Muscle layer of colon (tissue), 2 donors: ENCODE data around the gene TBC1D9.

Experiments used
- H3K27ac ChIP-seq: one replicate; pipeline ENCODE4 v1.7.0; 2013; ENCODE audit warnings: low read depth, mild to moderate bottlenecking, low read length, moderate library complexity
- H3K27me3 ChIP-seq, 2 donors: one replicate each; pipeline ENCODE4 v1.7.0; 2013; ENCODE audit warnings: low read length in 2 of 2, mild to moderate bottlenecking in 2 of 2; ENCODE audit not compliant: insufficient read depth in 2 of 2, control insufficient read depth in 1 of 2
- H3K36me3 ChIP-seq: one replicate; pipeline ENCODE4 v1.7.0; 2013; ENCODE audit warnings: mild to moderate bottlenecking, low read length; ENCODE audit not compliant: insufficient read depth
- H3K4me1 ChIP-seq: one replicate; pipeline ENCODE4 v1.7.0; 2013; ENCODE audit warnings: mild to moderate bottlenecking, low read length; ENCODE audit not compliant: insufficient read depth
- H3K4me3 ChIP-seq, 2 donors: one replicate each; pipeline ENCODE4 v1.7.0; 2013; ENCODE audit warnings: low read length in 2 of 2, low read depth in 1 of 2, mild to moderate bottlenecking in 1 of 2, moderate library complexity in 1 of 2
- H3K9ac ChIP-seq: one replicate; pipeline ENCODE4 v1.7.0; 2013; ENCODE audit warnings: low read length
- H3K9me3 ChIP-seq: one replicate; pipeline ENCODE4 v1.7.0; 2013; ENCODE audit warnings: mild to moderate bottlenecking, low read length
- donor health status: abdominal sarcoma.
- donor health status: Adenocarcinoma of cecum.

TBC1D9 gene

DNA sequence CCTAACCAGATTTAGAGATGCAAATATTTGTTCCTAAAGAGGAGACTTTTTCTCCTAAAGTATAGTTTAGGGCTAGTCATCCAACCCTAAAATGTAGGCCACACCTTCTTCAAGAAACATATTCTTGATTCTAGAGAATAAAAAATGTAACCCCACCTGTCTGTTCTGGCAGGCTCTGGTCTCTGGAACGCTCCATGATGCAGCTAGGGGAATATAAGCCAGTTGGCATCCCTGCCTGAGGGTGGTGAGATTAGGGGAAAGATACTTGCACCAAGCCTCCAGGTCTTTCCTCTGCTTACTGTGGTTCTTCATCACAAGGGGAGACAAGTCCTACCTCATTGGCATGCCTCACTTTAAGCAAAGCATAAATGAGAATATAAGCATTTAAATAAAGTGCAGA lies 21.2 kb upstream of the TBC1D9 start:
- Histone ChIP-seq H3K27ac (no peak overlapping the region), H3K9me3 (no peaks in the 10 kb centered on the region), H3K4me1 (no peaks in the 10 kb centered on the region), H3K36me3 (no peaks in the 10 kb centered on the region), H3K9ac (no peak overlapping the region), H3K27me3 (no peaks in the 10 kb centered on the region), H3K4me3 (no peak overlapping the region)

DNA sequence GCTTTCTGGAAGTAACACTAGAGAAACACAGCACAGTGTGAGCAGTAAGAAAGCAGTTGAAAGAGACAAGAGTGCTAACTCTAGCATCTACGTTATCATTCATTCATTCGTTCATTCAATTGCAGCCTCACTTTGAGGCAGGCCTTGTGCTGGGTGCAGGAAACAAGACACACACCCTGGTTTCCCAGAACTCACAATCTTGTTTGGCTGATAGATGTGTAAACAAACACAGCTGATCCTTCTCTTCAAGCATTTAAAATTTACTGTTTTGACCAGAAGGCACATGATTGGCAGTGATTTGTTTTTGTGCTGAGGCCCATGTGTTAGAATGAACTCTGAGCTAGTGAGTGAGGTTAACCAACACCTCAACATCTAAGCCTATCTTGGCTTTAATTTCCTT lies 20.4 kb upstream of the TBC1D9 start:
- no peaks in the 10 kb centered on the region for H3K9me3 ChIP-seq
- H3K4me3 ChIP-seq = no peak overlapping the region
- H3K36me3 ChIP-seq = no peaks in the 10 kb centered on the region
- H3K27me3 ChIP-seq = no peaks in the 10 kb centered on the region
- no peak overlapping the region for H3K27ac ChIP-seq
- H3K9ac ChIP-seq = no peak overlapping the region
- no peaks in the 10 kb centered on the region for H3K4me1 ChIP-seq

DNA sequence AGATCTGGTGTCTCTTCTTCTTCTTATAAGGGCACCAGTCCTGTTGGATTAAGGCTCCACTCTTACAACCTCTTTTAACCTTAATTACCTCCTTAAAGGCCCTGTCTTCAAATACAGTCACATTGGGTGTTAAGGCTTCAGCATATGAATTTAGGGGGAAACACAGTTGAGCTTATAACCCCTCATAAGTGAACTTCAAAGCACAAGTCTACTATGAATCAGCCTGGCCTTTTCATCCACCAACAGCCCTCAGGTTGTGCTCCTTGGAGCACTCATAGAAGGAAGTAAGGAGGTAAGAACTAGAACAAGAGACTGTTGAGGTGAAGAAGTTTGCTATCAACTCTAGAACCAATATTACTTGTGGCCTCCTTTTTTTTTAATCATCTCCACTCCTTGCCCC lies 18.8 kb upstream of the TBC1D9 start:
- Histone ChIP-seq H3K9me3 (no peaks in the 10 kb centered on the region), H3K4me1 (no peaks in the 10 kb centered on the region), H3K4me3 (no peak overlapping the region), H3K9ac (no peak overlapping the region), H3K36me3 (no peaks in the 10 kb centered on the region), H3K27ac (no peak overlapping the region), H3K27me3 (no peaks in the 10 kb centered on the region)

DNA sequence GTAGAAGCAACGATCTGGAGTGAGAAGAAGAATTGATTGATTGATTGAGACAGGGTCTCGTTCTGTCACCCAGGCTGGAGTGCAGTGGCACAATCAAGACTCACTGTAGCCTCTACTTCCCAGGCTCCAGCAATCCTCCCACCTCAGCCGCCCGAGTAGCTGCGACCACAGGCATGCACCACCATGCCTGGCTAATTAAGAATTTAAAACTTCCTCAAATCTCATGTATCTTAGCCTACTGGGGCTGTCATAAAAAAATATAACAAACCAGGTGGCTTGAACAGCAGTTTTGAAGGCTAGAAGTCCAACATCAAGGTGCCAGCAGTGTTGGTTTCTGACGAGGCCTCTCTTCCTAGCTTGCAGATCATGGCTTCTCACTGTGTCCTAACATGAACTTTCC lies 18.3 kb upstream of the TBC1D9 start:
- Histone ChIP-seq H3K9ac (no peak overlapping the region), H3K36me3 (no peaks in the 10 kb centered on the region), H3K4me3 (no peak overlapping the region), H3K27me3 (no peaks in the 10 kb centered on the region), H3K9me3 (no peaks in the 10 kb centered on the region), H3K27ac (no peak overlapping the region), H3K4me1 (no peaks in the 10 kb centered on the region)

DNA sequence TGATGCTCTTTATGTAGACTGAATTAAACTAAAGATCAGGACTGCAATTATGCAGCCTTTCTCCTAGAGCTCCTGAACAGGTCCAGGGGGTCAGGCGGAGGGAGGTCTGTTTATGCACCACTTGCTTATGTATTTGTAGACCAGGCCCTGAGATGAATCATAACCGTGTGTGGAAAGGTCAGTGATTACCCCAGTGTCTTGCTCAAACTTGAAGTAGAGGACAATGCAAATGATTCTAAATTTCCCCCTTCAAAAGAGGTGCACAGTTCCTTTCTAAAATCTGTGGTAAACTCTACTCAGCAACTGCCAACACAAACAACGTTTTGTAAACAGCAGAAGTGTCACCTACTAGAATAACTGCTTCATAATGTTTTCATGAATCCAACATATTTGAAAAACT lies 13.0 kb upstream of the TBC1D9 start:
- no peak overlapping the region for H3K9ac ChIP-seq
- H3K4me1 ChIP-seq = no peaks in the 10 kb centered on the region
- H3K36me3 ChIP-seq = no peaks in the 10 kb centered on the region
- no peaks in the 10 kb centered on the region for H3K27me3 ChIP-seq
- no peak overlapping the region for H3K4me3 ChIP-seq
- no peaks in the 10 kb centered on the region for H3K9me3 ChIP-seq
- H3K27ac ChIP-seq = no peak overlapping the region

DNA sequence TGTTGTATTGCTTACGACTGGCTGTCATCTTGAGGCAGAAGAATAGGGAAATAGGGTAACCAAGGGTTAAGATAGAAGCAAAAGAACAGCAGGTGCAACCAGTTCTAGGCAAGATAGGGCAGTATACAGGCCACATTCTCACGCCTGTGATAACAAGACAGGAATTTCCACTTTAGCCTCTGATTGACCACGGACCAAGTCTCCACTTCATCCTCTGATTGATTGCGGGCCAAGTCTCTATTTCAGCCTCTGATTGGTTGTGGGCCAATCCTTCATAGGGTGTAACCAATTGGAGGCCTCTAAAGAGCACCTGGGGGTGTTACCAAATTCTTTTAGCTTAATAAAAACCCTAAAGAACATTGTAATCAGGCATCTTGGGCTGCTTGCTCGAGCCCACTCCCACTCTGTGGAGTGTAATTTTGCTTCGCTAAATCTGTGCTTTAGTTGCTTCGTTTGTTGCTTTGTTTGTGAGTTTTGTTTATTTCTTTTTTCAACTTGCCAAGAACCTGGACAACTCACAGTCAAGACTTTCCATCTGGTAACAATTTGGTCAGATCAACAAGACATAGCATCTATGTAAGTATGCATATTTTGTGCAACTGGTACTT lies 8.7 kb upstream of the TBC1D9 start:
- Histone ChIP-seq H3K4me1 (no peaks in the 10 kb centered on the region), H3K9ac (no peak overlapping the region), H3K36me3 (no peaks in the 10 kb centered on the region), H3K27me3 (no peaks in the 10 kb centered on the region), H3K27ac (no peak overlapping the region), H3K4me3 (no peak overlapping the region), H3K9me3 (no peaks in the 10 kb centered on the region)

DNA sequence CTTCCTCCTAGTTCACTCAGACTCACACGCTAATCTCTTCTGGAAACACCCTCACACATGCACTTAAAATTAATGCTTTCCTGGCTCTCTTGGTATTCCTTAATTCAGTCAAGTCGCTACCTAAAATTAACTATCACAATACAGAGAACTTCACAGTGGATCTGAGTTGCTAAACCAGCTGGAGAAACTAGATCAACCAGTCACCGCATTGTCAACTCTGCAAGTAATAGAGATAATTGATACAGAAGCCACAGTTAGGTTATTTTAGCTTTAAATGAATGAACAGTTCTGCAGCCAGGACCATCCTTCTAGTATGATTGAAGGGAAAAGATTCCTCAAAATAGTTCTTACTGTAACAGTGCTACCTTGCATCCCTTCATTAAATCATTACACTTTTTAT lies 6.0 kb upstream of the TBC1D9 start:
- no peak overlapping the region for H3K4me3 ChIP-seq
- no peaks in the 10 kb centered on the region for H3K36me3 ChIP-seq
- H3K9ac ChIP-seq = no peak overlapping the region

DNA sequence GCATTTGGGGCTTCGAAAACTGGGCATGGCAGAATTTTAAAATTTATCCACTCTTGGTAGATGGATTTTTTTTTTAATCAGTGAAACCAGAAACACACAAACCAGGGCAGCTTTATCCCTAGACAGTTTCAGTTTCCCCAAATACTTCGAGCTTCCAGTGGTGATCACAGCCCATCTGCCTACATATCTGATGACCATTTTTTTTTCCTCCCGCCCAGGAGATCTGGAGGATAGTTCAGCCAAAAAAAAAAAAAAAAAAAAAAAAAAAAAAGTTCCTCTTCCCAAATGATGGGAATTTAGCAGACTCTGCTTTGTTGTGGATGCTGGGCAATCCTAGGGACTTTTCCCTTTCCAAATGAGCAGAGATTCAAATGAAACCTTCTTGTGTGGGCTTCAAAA lies 1.0 kb upstream of the TBC1D9 start:
- H3K9me3 ChIP-seq = no peaks in the 10 kb centered on the region
- H3K4me3 ChIP-seq = peak overlapping the region; percentile 66 to 72
- no peaks in the 10 kb centered on the region for H3K4me1 ChIP-seq
- H3K9ac ChIP-seq = no peak overlapping the region
- no peak overlapping the region for H3K27ac ChIP-seq
- H3K36me3 ChIP-seq = no peaks in the 10 kb centered on the region
- H3K27me3 ChIP-seq = no peaks in the 10 kb centered on the region

More for the DNA sequence above, 6.0 kb upstream of the TBC1D9 start:
- Histone ChIP-seq H3K9me3 (no peaks in the 10 kb centered on the region), H3K27me3 (no peaks in the 10 kb centered on the region), H3K27ac (no peak overlapping the region), H3K4me1 (no peaks in the 10 kb centered on the region)

DNA sequence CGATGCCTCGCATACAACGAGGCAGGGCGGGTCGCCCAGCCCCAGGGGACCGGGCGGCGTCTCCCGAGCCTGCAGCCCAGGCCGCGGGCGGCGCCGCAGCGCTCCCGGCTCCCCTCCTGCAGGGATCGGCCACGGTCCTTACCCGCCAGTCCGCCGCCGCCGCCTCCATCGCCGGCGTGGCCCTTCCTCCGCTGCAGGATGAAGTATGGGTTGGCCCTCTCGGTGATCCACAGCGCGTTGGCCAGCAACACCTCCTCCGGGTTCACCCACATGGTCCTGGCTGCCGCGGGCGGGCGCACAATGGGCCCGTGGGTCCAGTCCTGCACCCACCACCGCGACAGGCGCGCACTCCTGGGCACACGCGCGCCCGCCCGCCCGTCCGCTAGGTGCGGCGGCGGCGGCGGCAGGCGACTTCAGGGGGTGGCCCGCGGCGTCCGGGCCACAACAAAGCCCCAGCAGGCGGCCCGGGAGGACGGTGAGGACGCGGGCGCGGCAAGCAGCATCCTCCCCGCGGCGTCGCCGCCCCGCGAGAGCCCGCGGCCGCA lies 339 bp downstream of the TBC1D9 start:
- peak overlapping the region; percentile 31 for H3K9ac ChIP-seq

DNA sequence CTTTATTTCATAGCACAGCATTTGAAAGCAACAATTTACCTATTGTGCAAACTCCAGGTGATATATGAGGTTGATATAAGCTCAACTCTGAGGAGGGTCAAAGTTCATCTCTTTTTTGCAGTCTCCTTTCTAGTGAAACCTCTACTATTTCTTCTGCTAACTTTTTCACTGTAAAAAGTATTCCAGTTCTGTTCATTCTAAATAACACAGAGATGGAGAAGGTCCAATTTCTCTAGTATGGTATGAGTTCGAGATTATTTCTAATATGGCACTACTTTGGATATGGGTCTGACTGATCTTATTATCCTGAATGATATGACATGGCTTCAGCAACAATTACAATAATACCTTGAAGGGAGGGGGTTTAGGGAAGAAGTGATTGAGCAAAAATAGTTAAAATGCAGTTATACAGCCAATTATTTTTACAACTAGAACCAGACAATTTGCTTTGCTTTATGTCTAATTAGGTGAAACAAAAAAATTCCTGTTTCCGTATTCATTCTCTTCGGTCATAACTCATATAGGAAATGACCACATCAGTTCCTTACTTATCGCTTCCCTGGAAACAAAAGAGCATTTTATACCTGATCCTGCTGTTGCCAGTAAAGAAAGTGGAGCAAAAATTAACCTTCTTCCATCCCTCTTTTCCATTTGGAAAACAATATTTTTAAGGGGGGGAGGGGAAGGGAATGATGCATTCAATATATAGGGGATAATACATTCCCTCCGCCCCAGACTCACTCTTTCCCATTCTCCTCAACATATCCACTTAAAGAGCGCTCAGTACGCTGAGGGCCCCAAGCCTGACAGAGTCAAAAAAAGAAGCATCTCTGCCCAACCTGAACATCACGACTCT lies 1.0 kb downstream of the TBC1D9 start:
- no peaks in the 10 kb centered on the region for H3K9me3 ChIP-seq
- H3K27ac ChIP-seq = peak overlapping the region; percentile 48
- peak overlapping the region; percentile 31 for H3K9ac ChIP-seq
- H3K4me1 ChIP-seq = no peaks in the 10 kb centered on the region
- H3K27me3 ChIP-seq = no peaks in the 10 kb centered on the region
- peak overlapping the region; percentile 66 to 72 for H3K4me3 ChIP-seq
- H3K36me3 ChIP-seq = no peaks in the 10 kb centered on the region

More for the DNA sequence above, 339 bp downstream of the TBC1D9 start:
- H3K4me3 ChIP-seq = peak overlapping the region; percentile 66 to 72
- H3K27me3 ChIP-seq = no peaks in the 10 kb centered on the region
- H3K27ac ChIP-seq = peak overlapping the region; percentile 48
- no peaks in the 10 kb centered on the region for H3K9me3 ChIP-seq
- no peaks in the 10 kb centered on the region for H3K36me3 ChIP-seq
- no peaks in the 10 kb centered on the region for H3K4me1 ChIP-seq

DNA sequence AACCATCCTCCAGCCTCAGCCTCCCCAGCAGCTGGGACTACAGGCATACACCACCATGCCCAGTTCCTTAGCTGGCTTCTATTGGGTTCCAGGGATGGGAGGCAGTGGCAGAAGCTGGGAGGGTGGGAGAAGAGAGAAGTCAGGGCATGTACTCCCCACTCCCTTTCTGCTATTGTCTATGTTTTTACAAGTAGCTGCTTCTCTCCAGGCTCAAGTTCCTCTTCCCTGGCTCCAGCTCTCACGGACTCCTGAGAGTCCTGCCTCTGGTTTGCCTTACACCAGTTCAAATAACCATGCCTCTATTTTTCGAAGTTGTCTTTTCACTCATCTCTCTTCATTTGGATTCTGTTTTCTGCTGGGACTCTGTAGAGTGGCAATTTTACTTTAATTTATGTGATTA lies 2.9 kb downstream of the TBC1D9 start:
- Histone ChIP-seq H3K4me1 (no peaks in the 10 kb centered on the region), H3K36me3 (no peaks in the 10 kb centered on the region), H3K9ac (no peak overlapping the region), H3K4me3 (no peak overlapping the region), H3K27me3 (no peaks in the 10 kb centered on the region), H3K9me3 (peaks cover 4% of the 10 kb centered on the region), H3K27ac (no peak overlapping the region)
